Measurements from ENCODE around the gene HEPACAM2.

The HEPACAM2 gene

GRCh38 chr7:93238748-93239147 is 12.5 kb upstream of the HEPACAM2 start:
- Histone ChIP-seq H3K4me3 (no peak overlapping the region), H3K9me3 (ENCODE audit: low read depth, low read length) (no peaks in the 10 kb centered on the region), H3K36me3 (ENCODE audit: insufficient read depth, low read length) (no peaks in the 10 kb centered on the region), H3K27ac (no peak overlapping the region), H3K9ac (ENCODE audit: insufficient read length) (no peak overlapping the region)
- no peak for DNase-seq (ENCODE audit: low read depth, low spot score)
- TF ChIP-seq FOXP2 (optimal IDR thresholded peaks at IDR 0.05; ENCODE audit: control extremely low read depth, extremely low read length, insufficient read depth), result no peak
- no peak for TF ChIP-seq EZH2 (IDR thresholded peaks at IDR 0.05)
- no peak for TF ChIP-seq POLR2AphosphoS5 (IDR thresholded peaks at IDR 0.05; ENCODE audit: borderline replicate concordance, low read depth, low read length)

DNA sequence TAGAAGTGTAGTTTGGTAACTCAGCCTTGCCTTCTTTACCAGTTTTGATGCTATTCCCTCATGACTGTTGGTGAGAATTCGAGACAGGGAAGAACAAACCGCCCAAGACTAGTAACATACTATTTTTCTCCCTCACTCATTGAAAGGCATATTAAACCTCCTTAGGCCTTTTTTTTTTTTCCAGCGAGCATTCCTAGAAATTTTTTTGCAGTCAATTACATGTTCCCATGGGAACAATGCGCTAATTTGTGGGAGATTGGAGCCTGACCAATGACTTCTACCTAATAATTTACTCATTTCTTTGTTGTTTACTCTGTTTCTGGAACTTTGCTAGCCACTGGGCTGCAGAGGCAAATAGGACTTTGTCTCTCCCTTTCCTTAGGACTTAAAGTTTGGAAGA is 11.9 kb upstream of the HEPACAM2 start:
- TF ChIP-seq EZH2 (IDR thresholded peaks at IDR 0.05), result no peak
- TF ChIP-seq FOXP2 (optimal IDR thresholded peaks at IDR 0.05; ENCODE audit: control extremely low read depth, extremely low read length, insufficient read depth), result no peak
- TF ChIP-seq POLR2AphosphoS5 (IDR thresholded peaks at IDR 0.05; ENCODE audit: borderline replicate concordance, low read depth, low read length), result no peak
- no peak for DNase-seq (ENCODE audit: low read depth, low spot score)
- Histone ChIP-seq H3K36me3 (ENCODE audit: insufficient read depth, low read length) (no peaks in the 10 kb centered on the region), H3K9ac (ENCODE audit: insufficient read length) (no peak overlapping the region), H3K4me3 (no peak overlapping the region), H3K9me3 (ENCODE audit: low read depth, low read length) (no peaks in the 10 kb centered on the region), H3K27ac (no peak overlapping the region)

- no peak overlapping the region for H3K4me3 ChIP-seq
- no peaks in the 10 kb centered on the region for H3K9me3 ChIP-seq (ENCODE audit: low read depth, low read length)
- TF ChIP-seq EZH2 (IDR thresholded peaks at IDR 0.05), result no peak
- H3K27ac ChIP-seq, result no peak overlapping the region
- no peaks in the 10 kb centered on the region for H3K36me3 ChIP-seq (ENCODE audit: insufficient read depth, low read length)
- H3K9ac ChIP-seq (ENCODE audit: insufficient read length), result no peak overlapping the region
- no peak for DNase-seq (ENCODE audit: low read depth, low spot score)
Measured at GRCh38 chr7:93235541-93235940, 9.3 kb upstream of the HEPACAM2 start.

- Histone ChIP-seq H3K9me3 (ENCODE audit: low read depth, low read length) (no peaks in the 10 kb centered on the region), H3K9ac (ENCODE audit: insufficient read length) (peak overlapping the region; percentile 80), H3K4me3 (peak overlapping the region; percentile 90), H3K36me3 (ENCODE audit: insufficient read depth, low read length) (no peaks in the 10 kb centered on the region), H3K27ac (no peak overlapping the region)
- DNase-seq (ENCODE audit: low read depth, low spot score), result no peak
- TF ChIP-seq EZH2 (IDR thresholded peaks at IDR 0.05) (no peak), POLR2AphosphoS5 (IDR thresholded peaks at IDR 0.05; ENCODE audit: borderline replicate concordance, low read depth, low read length) (no peak), FOXP2 (optimal IDR thresholded peaks at IDR 0.05; ENCODE audit: control extremely low read depth, extremely low read length, insufficient read depth) (no peak)
Measured at GRCh38 chr7:93232673-93233018, 6.4 kb upstream of the HEPACAM2 start.

- Histone ChIP-seq H3K4me3 (peak within 1 kb of the TSS; percentile 90), H3K9me3 (ENCODE audit: low read depth, low read length) (no peaks in the 10 kb centered on the region), H3K9ac (ENCODE audit: insufficient read length) (peak within 1 kb of the TSS; percentile 80), H3K36me3 (ENCODE audit: insufficient read depth, low read length) (no peaks in the 10 kb centered on the region), H3K27ac (no peak within 1 kb of the TSS)
- peak; percentile 83 for DNase-seq (ENCODE audit: low read depth, low spot score)
- TF ChIP-seq FOXP2 (optimal IDR thresholded peaks at IDR 0.05; ENCODE audit: control extremely low read depth, extremely low read length, insufficient read depth), result no peak
- TF ChIP-seq POLR2AphosphoS5 (IDR thresholded peaks at IDR 0.05; ENCODE audit: borderline replicate concordance, low read depth, low read length), result peak; percentile 82
Measured at GRCh38 chr7:93231799-93232672, 5.8 kb upstream of the HEPACAM2 start, which contains the start of gene VPS50. Gene VPS50 (plus strand): TSS chr7:93232366. CDS start chr7:93232468, 102 bp downstream.

DNA sequence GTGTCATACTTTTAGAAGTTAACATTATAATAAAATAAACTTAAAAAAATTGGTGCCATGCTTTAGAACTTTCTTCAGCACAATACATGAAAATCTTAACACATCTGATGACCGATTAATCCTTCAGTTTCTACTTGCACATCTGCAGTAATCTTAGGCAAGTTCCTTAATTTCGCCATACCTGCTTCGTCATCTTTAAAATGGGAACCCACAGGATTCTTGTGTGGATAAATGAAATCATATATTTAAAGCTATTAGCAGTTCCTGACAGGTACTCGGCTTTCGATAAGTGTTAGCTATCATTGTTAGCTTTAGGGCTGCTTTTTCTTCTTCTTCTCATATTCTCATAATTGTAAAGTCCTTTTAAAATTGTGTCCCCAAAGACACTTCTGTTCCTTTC is 5.0 kb upstream of the HEPACAM2 start:
- TF ChIP-seq FOXP2 (optimal IDR thresholded peaks at IDR 0.05; ENCODE audit: control extremely low read depth, extremely low read length, insufficient read depth), result no peak
- no peak for TF ChIP-seq EZH2 (IDR thresholded peaks at IDR 0.05)
- TF ChIP-seq POLR2AphosphoS5 (IDR thresholded peaks at IDR 0.05; ENCODE audit: borderline replicate concordance, low read depth, low read length), result no peak
- DNase-seq (ENCODE audit: low read depth, low spot score), result no peak
- Histone ChIP-seq H3K9me3 (ENCODE audit: low read depth, low read length) (no peaks in the 10 kb centered on the region), H3K9ac (ENCODE audit: insufficient read length) (peak overlapping the region; percentile 77), H3K36me3 (ENCODE audit: insufficient read depth, low read length) (no peaks in the 10 kb centered on the region), H3K27ac (no peak overlapping the region), H3K4me3 (peak overlapping the region; percentile 90)

DNA sequence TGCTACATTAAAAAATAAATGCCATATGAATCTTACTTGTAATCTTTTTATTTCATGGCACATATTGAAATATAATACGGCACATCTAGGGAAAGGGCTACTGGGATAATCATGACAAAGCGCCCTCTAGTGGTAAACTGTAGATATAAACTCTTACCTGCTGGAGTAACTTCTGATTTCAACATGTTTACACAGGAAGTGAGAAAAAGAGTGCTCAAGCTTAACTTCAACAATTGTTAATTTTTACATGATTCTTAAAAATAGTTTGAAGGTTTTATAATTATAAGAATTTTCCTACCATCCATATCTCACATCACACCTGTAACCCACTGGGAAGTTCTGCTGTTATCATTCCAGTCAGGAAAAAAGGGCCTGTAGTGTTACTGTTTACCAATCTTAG is 2.0 kb upstream of the HEPACAM2 start:
- DNase-seq (ENCODE audit: low read depth, low spot score), result peak; percentile 58
- no peak overlapping the region for H3K9ac ChIP-seq (ENCODE audit: insufficient read length)
- no peak for TF ChIP-seq POLR2AphosphoS5 (IDR thresholded peaks at IDR 0.05; ENCODE audit: borderline replicate concordance, low read depth, low read length)
- no peak for TF ChIP-seq FOXP2 (optimal IDR thresholded peaks at IDR 0.05; ENCODE audit: control extremely low read depth, extremely low read length, insufficient read depth)
- no peak for TF ChIP-seq EZH2 (IDR thresholded peaks at IDR 0.05)
- H3K27ac ChIP-seq, result no peak overlapping the region
- H3K36me3 ChIP-seq (ENCODE audit: insufficient read depth, low read length), result no peaks in the 10 kb centered on the region
- H3K9me3 ChIP-seq (ENCODE audit: low read depth, low read length), result no peaks in the 10 kb centered on the region
- no peak overlapping the region for H3K4me3 ChIP-seq

GRCh38 chr7:93219868-93220267 is 6.4 kb downstream of the HEPACAM2 start:
- H3K4me3 ChIP-seq, result no peak overlapping the region
- no peak overlapping the region for H3K27ac ChIP-seq
- TF ChIP-seq FOXP2 (optimal IDR thresholded peaks at IDR 0.05; ENCODE audit: control extremely low read depth, extremely low read length, insufficient read depth) (no peak), POLR2AphosphoS5 (IDR thresholded peaks at IDR 0.05; ENCODE audit: borderline replicate concordance, low read depth, low read length) (no peak), EZH2 (IDR thresholded peaks at IDR 0.05) (no peak)
- H3K9me3 ChIP-seq (ENCODE audit: low read depth, low read length), result no peaks in the 10 kb centered on the region
- no peak for DNase-seq (ENCODE audit: low read depth, low spot score)
- no peak overlapping the region for H3K9ac ChIP-seq (ENCODE audit: insufficient read length)
- H3K36me3 ChIP-seq (ENCODE audit: insufficient read depth, low read length), result no peaks in the 10 kb centered on the region
